ENCODE measurements around the gene HOXA1.

Gene HOXA1

DNA sequence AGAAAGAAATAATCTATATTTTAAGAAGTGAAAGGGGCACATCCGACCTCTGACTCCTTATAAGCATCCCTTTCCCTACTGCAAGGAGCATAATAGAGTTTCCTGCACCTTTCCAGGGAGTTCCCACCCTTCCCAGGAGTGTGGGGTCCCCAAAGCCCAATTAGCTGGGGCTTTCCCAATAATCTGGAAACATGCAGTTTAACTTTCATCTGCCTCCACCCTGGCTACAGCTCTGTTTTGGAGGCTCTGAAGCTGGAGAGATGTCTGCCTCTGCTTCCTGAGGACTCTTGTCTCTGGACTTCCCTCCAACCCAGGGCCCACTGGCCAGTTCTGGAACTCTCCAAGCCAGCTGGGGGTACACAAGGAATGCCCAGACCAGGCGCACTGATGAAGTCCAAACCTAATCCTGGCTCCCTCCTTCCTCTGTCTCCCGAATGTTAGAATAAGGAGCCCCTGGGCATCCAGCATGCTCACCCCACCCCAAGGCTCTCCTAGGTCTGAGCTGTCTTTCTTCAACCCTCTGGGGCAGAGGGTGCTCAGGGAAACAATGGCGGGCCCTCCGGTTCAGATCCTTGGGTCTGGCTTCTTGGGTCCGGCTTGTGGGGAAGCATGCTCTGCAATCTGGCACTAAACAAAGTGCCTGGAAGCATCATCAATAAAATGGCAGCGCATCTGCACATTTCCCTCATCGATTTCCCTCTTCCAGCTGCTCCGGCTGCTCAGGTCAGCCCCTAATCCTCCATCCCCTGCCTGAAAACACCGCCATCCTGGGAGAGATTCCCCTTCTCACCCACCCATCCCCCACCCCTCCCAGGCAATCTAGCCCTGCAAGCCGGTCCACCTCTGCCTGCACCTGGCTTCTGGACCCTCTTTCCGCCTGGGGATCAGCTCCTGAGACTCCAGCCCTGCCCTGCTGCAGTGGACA, 21.4 kb upstream of the HOXA1 start:
- no peak for DNase-seq (ENCODE audit: low read depth)

DNA sequence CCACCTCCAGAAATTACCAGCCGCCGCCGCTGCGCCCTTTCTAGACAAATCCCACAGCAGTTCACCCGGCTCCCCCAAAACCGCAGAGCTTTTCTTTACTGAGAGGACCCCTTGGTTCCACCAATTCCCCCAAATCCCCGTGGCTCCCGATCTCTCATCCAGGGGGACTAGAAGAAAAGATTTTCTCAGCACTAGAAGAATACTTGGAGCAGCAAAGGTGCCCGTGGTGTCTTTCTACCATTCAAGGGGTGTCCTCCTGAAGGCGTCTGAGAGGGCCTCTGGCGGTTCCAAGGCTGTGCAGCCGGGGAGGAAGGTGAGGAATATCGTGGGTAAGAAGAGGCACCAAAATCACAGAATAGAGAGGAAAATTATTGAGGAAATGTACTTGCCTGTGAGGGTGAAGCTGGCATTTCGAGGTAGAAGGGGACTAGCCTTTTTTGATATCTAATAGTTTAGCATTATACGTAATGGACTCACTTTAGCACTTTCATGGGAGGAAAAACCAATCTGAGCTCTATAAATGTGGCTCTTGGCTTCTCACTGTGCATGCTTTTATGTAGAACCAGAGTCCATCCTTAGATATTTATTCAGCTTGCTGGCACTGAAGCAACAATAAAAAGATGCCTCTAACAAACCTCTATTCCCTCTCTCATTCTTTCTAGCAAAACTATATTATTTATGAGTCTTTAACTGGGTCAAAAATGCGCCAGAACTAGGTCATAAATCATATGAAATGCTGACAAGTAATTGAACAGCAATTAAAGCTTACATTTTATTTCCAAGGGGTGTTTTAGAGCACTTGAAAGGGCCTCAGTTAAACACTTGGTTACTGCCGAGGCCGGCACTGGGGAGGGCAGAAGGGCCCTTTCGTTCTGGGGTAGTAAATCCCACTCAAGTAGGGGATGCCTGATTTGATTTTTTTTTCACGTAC, 20.5 kb upstream of the HOXA1 start:
- DNase-seq (ENCODE audit: low read depth): no peak

DNA sequence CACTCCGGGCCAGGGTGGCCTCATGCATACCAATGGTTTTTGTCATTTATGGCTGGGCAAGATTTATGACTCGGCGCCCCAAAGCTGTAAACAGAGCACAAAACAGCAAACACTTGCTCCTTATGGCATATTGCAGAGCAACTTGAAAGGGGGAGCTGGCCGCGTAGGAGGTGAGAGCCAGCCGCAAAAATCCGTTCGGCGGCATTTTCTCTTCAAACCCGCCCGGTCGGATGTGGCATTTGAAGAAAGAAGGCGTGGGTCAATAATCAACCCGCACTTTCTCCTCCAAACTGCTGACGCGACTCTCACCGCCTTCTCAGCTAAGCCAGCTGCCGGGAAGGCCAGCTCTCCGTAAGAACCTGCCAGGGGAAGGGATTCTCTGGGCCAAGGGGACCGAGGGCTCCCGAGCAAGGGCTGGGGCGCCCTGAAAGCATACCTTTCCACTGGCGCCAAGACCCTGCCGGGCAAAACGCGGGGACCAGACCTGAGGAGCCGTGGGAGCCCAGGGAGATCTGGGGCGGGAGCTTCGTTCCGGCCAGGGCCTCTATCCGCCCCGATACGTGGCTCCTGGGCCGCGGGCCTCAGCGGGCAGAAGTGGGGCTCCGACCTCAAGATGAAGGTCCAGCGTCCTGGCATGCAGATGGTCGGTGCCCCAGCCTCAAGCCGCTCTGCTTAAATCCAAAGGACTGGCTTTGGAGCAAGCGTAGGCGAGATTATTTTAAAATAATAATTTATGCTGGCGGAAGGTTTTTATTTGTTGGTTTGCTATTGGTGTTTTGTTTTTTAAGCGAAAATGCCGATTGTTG, 19.6 kb upstream of the HOXA1 start:
- DNase-seq (ENCODE audit: low read depth): no peak

DNA sequence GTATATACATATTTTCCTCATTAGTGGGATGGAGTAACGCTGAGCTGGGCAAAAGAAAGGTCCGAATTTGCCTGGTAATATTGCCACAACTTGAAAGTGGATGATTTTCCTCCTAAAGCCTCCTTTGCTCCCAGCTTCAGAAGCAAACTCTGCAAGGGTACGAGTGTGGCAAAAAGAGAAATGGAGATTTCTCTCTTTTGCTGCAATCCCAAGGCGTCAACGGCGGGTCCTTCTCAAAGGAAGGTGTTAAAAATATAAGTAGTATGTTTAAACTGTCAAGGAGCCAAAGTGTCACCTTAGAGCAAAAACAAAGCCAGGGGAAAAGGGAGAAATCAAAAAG, 19.1 kb upstream of the HOXA1 start:
- no peak for DNase-seq (ENCODE audit: low read depth)

DNA sequence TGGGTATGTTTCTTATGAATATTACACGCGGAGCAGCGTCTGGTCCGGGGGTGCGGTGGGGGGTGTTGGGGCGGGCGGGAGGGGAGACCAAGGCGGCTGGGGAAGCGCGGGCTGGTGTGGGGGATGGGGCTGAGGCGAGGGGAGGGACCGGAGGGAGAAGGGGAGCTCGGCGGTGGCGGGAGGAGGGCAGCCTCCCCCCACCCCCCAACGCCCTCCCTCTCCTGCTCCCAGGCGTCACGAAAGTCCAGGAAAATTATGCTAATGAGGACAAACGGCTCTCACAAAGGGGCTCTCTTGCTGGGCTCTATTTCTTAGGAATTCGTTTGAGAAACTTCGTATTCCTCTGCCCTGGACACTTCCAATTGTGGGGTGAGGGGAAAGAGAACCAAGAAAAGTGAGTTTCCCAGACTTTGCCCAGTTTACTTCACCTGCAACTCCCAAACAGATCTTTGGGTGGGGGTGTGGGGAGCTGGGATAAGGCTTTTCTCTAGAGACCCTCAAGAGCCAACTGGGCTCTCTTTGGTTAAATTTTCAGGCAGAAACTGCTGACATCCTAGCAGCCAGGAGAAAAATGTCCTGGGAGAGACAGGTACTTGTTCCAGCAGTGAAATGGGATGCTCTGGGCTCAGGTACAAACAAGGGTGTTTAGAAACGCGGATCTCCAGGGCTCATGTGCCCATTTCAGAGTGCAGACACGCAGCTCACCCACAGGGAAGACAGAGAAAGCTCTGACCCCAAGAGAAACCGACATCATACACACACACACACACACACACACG, 18.4 kb upstream of the HOXA1 start:
- no peak for DNase-seq (ENCODE audit: low read depth)

DNA sequence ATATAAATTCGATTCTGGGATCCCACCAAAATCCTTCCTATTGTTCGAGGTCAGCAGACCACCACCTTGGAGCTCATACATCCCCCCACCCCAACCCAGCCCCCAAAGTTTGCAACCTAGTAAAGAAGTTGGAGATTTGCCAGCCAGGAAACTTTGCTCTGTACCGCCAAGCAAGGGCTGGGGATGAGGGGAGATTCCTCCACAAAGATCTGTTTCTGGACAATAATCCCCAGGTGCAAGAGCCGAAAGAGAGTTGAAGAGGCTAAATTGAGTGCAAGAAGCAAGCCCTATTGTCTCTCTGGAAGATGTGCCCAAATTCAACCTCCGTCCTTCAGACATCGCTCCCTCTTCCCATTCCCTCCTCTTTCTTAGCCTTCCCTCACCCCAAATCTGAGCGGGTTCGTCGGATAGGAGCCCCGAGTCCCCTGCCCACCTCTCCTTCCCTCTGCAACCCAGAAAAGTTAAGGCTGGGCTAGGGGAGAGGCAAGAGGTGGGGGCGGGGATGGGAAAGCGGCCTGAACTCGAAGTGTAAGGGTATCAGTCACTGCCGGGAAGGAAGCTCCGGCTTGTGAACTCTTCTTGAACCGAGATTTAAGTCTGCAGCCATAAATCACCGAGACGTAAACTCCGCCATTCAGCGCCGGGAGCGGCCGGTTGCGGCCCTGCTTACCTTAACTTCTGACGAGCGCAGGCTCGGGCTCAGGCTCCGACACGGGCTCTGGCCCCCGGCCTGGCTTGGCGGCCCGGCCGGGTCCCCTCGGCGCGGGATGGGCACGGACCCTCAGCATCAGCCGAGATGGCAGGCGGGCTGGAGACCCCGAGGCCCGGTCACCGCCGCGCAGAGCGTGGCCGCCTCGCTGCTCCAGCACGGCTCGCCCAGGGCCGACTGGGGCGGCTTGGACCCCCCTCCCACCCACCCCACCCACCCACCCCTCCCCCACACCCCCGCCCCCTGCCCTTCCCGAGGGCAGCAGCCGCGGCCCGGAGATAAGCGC, 17.5 kb upstream of the HOXA1 start:
- no peak for DNase-seq (ENCODE audit: low read depth)

DNA sequence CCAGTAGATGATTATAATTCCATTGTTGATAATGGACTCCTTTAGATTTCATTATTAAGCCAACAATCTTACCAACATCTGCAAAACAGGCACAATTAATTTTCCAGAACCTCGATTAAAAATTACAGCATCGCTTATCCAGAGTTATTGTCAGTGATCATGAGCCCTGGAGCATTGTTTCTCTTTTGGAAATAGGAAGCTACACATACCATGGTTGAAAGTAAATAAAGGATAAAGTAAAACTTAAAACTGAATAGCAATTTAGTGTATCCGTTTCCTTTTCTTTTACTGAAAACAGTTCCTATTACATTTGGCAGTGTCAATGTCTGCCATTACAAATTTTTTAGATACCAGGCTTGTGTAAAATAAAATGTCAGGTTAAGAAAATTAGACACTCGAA, 16.6 kb upstream of the HOXA1 start:
- DNase-seq (ENCODE audit: low read depth): no peak

DNA sequence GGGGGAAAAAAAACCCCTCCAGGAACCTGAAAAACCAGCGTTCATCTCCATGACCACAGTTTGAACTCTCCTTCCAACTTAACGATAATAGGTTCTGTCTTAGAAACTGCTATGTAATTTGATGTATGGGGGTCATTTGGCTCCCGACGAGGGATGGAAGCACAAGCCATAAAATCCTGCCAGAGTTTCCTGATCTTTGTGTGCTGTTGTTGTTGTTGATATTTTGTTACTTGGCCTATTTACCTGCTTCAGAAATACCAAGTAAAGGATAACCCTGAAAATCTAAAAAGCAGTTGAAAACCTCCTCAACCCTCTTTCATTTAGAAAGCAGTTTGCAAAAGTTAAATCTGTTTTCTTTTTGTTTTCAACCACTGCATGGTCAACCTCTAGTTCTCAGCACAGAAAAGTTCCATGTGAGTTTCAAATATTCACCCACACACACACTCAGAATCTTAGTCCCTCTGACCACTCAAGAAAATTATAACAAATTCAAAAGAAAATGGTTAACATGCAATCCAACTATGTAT, 16.0 kb upstream of the HOXA1 start:
- DNase-seq (ENCODE audit: low read depth): no peak

DNA sequence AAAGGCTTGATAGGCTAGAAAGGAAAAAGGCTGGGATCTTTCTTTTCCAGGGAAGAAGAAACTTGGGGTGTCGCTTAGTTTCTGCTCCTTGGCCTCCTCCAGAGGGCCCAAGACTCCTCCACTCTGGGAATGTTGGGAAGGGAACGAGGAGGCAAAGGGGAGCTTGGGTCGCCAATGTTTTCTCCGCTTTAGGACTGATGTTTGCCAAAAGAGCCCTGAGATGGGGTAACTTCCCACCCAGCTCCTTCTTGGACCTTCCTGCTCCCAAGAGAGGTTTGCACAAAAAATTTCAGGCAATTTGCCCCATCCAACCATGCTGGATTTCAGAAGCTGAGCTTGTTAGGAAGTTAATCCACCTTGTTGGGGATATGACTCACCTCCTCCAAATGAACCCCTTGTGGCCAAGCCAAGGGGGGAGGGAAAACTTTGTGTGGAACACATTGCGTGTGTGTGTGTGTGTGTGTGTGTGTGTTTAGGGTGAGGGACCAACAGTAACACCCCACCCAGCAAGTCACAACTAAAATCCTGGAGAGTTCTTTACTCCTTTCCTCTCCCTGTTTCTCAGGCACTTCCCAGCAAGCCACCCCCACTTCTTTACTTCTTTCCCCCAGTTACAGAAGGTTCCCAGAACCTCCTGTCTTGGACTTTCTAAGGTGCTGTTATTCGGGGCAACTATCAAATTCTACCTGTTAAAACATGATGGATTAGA, 15.4 kb upstream of the HOXA1 start:
- DNase-seq (ENCODE audit: low read depth): no peak

DNA sequence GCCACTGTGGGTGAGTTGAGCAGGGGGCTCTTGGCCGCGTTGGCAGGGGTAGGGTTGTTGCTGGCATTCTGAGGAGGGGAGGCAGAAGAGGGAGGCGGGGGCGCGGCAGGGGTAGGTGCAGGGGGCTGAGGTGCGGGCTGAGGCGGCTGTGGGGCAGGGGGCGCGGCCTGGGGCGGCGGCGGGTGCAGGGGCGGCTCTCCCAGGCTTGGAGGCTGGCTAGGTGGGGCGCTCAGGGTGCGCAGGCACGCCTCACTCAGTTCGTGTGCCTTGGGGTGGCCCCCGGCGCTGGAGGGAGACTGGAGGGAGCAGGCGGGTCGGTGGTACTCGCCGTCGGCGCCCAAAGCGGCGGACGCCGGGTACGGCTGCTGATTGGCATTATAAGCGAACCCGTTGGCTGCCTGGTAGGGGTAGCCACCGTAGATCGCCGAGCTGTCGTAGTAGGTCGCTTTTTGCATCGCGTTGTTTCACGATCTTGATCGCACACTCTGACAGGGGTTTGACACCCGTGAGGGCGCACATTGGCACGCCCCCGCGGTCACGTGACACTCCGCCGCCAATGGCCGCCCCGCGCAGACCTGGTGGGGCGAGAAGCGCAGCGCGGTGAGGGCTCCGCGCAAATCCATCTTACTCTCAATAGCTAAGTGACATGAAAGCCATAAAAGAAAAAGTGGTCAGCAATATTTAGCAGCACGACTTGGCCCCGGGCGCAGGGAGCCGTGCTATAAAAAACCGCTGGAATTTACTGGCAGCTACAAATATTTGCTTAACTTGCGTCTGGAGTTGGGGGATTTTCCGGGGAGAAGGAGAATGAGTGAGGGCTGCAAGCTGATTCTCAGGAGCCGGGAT, 14.6 kb upstream of the HOXA1 start:
- no peak for DNase-seq (ENCODE audit: low read depth)

DNA sequence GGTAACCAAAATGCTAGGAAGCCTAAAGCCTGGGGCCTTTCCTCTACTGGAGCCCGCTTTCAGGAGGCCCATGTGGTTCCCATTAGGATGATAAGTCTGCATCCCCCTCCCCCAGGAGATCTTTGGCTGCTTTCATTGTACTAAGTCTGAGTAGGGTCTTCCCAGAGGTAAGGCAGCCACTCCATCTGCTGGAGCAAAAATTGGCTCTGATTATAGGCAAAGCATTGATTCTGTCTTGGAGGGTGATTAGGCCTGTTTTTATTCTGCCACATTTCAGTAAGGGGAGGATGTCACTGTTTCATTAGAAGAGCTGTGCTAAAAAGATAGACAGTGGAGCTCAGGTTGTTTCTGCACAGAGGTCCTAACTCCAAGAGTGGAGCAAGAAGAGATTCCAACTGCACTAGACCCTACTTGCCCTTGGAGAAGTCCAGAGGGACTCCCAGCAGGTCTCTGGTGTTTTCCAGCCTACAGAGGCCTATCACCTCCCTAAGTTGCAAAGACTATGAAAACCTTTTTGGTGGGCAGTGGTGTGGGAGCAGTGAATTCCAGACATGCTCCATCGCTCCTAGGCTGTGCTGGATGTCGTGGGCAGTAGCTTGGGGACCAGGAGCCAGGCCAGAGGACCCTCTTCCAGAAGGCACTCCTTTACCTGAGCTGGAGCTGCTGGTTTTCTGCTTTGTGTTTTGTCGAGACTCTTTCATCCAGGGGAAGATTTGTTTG, 13.8 kb upstream of the HOXA1 start:
- no peak for DNase-seq (ENCODE audit: low read depth)

DNA sequence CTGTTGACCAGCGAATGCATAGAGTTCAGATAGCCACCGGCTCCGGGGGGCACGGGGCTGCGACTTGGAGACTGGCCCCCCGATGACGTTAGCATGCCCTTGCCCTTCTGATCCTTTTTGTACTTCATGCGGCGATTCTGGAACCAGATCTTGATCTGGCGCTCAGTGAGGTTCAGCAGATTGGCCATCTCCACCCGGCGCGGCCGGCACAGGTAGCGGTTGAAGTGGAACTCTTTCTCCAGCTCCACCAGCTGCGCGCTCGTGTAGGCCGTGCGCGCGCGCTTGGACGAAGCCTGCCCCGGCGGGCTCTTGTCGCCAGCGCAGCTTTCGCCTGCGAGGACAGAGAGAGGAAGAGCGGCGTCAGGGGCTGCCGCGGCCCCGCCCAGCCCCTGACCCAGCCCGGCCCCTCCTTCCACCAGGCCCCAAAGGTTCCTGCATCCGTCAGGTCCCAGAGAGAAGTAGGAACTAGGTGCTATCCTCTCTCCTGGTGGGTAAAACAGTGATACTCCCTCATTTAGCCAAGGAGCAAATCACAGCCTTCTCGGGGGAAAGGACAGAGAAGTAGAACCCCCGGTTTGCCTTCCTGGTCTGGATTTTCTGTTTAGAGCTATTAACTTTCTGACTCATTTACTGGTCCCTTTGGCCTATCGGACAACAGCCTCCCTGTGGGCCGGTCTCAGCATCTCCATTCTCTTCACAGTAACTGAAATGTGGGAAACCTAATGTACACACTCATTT, 12.8 kb upstream of the HOXA1 start:
- DNase-seq (ENCODE audit: low read depth): no peak

DNA sequence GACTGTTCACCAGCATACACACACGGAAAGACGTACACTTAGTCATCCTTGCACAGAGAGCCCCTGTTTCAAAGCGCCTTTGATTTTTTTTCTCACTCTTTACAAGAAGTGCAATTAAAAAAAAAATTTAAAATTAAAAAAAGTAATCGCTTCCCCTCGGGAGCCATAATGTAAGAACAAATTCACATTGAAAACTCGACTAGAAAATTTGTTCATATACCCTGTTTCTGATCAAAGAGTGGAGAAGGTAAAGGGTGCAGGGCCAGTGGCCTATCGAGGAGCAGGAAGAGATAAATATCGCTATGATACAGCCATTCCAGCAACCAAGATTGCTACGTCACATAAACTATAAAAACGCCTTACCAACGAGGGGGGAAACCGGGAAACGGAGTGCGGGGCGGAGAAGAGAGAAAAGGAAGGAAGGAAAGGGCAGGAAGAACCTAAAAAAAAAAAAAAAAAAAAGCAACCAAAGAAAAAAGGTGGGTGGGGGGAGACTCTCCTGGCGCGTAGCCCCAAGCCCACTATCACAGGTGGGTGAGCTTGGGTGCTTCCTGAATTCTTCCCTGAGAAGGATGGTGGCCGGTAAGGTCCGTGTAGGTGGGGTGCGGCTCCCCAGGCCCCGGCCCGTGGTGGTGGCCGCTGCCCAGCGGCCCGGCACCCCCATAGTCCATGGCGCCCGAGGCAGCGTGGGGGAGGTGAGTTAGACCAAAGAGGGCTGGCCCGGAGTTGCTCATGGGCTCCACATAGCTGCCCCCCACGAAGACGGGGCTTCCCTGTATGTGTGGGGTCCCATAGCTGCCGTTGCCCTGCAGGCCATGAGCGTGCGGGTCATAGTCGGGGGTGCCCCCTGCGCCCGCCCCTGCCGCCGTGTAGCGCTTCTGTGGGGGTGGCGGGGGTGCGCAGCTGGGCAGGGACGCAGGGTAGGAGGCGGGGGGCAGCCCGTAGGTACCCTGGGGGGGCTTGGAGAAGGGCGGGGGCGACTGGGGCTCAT, 11.9 kb upstream of the HOXA1 start:
- no peak for DNase-seq (ENCODE audit: low read depth)

DNA sequence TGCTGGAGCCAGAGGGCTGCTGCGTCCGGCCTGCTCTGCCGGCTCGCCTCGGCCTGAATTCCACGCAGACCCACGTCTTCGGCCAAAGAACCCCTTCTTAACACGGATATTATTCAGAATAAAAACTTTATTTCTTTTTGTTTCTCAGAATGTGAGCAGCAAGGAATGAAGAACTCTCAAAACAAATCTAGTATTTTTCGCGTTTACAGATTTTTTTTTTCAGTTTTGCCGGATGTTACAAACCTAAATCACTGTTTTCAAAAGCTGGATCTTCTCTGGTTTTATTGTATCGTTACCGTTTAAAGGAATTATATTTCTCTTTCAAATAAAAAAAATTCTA, 11.1 kb upstream of the HOXA1 start:
- DNase-seq (ENCODE audit: low read depth): no peak

DNA sequence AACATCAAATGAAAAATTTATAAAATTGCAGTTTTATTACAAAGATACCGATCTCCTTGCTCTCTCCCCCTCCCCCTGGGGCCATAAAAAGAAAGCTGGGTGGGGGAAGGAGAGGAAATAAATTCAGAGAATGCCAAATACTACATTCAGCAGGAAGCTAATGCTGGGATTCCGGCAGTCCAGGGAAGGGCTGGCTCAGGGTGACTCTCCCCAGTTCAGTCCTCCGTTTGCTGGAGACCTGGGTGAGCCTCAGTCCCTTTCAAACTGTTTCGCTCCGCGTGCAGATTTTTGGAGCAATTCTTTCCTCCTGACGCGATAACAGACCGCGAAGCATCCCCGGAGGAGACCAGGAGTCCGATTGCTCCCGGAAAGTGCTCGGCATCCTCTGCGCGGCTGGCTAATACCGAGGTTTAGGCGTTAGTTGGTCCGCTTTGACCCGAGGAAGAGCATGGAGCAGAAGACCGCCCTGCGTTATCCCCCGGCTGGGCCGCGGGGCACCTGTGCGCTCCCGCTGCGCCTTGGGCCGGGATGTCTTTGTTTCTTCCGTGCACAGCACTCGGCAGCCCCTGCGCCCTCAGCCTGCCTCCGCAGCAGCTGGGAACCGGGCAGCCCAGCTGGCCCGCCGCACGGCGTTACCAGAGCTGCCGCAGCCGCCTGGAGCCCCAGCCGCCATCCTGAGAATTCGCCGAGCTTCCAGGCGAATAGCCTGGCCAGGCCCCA, 10.5 kb upstream of the HOXA1 start:
- DNase-seq (ENCODE audit: low read depth): no peak

Measured in T follicular helper cell (primary cell).